GM12892 (cell line): ENCODE data around the gene COL13A1.

Experiments used
- DNase-seq: peaks from one replicate; pipeline ENCODE4 v3.0.0; 2011; ENCODE audit not compliant: insufficient read length
- FAIRE-seq: peaks from 2 replicates; lab custom pipeline; 2011; peaks lifted over from hg19 to GRCh38; lab: Jason Lieb, UNC
- POLR2A ChIP-seq: IDR thresholded peaks from 2 replicates; pipeline ENCODE4 v1.6.1; 2011; ENCODE audit warnings: low read depth, low read length, control low read depth
- POLR2AphosphoS5 ChIP-seq: IDR thresholded peaks from 2 replicates; pipeline ENCODE4 v1.6.1; 2011; ENCODE audit warnings: low read depth, low read length, control low read depth
- TAF1 ChIP-seq: IDR thresholded peaks from 2 replicates; pipeline ENCODE4 v1.6.1; 2011; ENCODE audit warnings: low read depth, mild to moderate bottlenecking, control low read depth, low read length, borderline replicate concordance

The COL13A1 gene

GRCh38 chr10:69769395-69769992, 32.2 kb upstream of the COL13A1 start:
- TF ChIP-seq POLR2A (no peak), POLR2AphosphoS5 (no peak), TAF1 (no peak)
- DNase-seq = no peak
- FAIRE-seq = no peak

DNA sequence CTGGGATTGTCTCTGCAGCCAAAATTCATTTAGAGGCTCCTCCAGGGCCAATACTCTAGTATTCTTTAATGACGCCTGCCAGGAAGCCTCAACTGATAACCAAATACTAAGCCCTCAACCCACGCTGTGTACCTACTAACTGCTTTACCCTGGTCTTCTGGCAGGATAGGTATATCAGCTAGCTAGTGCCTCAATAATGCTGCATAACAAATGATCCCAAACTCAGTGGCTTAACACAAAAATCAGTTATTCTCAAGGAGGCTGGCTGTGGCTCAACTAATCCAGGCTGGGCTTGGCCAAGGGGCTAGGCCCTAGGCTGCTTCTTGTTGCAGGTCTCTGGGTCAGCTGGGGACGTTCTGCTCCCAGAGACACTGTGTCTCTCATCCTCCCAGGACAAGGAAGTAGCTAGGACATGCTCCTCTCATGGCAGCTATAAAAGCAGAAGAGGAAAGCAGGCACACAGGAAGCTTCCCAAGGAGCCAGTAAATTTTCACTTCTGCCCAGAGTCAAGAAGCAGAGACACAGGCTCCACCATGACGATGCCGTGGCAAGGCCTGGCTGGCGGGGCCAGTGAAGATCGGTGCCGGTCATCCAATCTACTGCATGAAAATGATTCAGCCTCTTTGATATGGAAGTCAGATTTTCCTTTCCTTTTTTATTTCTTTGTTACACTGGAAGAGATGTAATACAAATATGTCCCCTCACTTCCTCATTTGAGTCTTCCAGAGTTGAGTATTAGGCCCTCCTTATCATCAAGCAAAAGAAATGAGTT, 28.6 kb upstream of the COL13A1 start:
- DNase-seq (no peak), FAIRE-seq (no peak)
- TF ChIP-seq POLR2A (no peak), POLR2AphosphoS5 (no peak), TAF1 (no peak)

- no peak for TF ChIP-seq TAF1
- TF ChIP-seq POLR2AphosphoS5 = no peak
- TF ChIP-seq POLR2A = no peak
- DNase-seq (no peak), FAIRE-seq (no peak)
These were observed 27.1 kb upstream of the COL13A1 start for GRCh38 chr10:69774596-69774995.

DNA sequence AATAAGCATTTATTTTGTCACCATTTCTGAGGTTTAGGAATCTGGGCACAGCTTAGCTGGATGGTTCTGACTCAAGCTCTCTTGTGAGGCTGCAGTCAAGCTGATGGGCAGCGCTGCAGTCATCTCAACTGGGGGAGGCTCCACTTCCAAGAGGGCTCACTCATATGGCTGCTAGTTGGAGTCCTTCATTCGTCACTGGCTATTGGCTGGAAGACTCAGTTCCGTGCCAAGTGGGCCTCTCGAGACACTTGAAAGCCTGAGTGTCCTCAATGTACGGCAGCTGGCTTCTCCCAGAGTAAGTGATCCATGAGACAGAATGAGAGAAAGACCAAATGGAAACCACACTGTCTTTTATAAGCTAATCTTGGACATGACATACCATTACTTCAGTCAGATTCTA, 21.6 kb upstream of the COL13A1 start:
- DNase-seq (no peak), FAIRE-seq (no peak)
- TF ChIP-seq TAF1 (no peak), POLR2A (no peak), POLR2AphosphoS5 (no peak)

DNA sequence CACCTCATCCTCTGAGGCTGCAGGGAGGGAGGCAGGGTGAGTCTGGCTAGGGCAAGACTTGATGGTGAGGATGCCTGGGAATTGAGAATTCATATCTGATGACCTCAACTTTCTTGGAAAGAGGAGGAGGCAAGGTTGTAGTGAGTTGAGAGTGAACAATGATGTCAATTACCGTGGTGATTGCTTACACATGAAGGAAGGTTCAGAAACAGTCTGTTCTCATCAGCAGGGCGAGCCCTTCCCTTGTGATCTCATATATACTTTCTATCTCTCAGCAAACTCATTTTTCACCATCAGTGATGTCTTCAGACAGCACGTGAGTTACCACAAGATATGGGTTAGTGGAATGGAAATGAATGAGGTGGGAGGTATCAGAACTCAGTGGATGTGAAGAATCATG, 20.1 kb upstream of the COL13A1 start:
- TF ChIP-seq POLR2A = no peak
- FAIRE-seq (no peak), DNase-seq (no peak)

- TF ChIP-seq POLR2A = no peak
- no peak for TF ChIP-seq TAF1
- no peak for TF ChIP-seq POLR2AphosphoS5
- DNase-seq = no peak
- no peak for FAIRE-seq
These were observed 18.2 kb upstream of the COL13A1 start for GRCh38 chr10:69783515-69783914.

DNA sequence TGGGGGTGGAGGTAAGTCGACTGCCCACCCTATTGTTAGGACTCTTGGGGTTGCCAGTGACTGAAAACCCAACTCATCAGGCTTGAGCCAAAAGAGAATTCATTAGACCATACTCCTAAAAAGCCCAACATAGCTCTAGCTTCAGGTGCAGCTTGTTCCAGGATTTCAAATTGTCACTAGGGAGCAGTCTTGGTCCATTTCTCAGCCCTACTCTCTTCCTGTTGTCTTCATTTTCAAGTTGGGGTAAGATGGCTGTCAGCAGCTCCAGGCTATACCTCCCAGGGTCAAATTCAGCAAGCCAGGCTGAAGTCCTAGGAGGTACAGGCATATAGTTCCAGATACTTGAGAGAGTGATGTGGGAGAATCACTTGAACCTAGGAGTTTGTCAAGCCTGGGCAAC, 14.9 kb upstream of the COL13A1 start:
- no peak for FAIRE-seq

GRCh38 chr10:69787681-69788080, 14.0 kb upstream of the COL13A1 start:
- TF ChIP-seq POLR2AphosphoS5 = no peak
- no peak for TF ChIP-seq POLR2A
- TF ChIP-seq TAF1 = no peak
- FAIRE-seq (no peak), DNase-seq (no peak)

More for the DNA sequence above, 14.9 kb upstream of the COL13A1 start:
- no peak for DNase-seq
- TF ChIP-seq TAF1 (no peak), POLR2A (no peak), POLR2AphosphoS5 (no peak)

DNA sequence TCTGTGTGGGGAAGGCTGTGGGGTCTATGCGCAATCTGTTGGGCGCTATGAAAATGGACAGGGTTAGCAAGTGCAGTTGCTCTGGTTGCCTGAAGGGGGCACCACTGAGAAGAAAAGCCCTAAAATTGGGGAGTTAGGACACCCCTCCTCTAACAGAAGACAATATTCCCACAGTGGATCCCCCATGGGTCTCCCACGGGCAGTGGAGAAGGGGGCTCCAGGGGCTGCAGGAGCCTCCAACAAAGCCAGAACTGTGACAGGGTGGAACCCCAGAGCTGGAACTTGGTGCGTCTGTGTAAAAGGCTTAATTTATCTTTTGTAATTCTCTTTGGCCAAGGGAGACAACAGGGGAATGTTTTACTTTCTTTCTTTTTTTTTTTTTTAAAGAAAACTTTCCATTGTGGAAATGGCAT, 12.5 kb upstream of the COL13A1 start:
- FAIRE-seq = no peak
- no peak for DNase-seq
- TF ChIP-seq POLR2AphosphoS5 = no peak
- TF ChIP-seq TAF1 = no peak
- no peak for TF ChIP-seq POLR2A

DNA sequence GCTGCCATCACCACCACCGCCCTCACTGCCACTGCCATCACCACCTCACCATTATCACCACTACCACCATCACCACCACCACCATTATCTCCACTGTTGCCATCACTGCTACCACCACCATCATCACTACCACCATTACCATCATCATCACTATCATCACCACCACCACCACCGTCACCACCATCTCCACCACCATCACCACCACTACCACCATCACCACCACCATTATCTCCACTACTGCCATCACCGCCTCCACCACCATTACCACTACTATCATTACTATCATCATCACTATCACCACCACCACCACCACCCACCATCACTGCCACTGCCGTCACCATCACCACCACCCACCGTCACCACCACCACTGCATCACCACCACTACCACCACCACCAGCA, 9.9 kb upstream of the COL13A1 start:
- DNase-seq (no peak), FAIRE-seq (no peak)
- TF ChIP-seq TAF1 (no peak), POLR2A (no peak)

GRCh38 chr10:69792341-69792740, 9.4 kb upstream of the COL13A1 start:
- FAIRE-seq (no peak), DNase-seq (no peak)
- TF ChIP-seq POLR2AphosphoS5 (no peak), TAF1 (no peak), POLR2A (no peak)

- DNase-seq (no peak), FAIRE-seq (no peak)
- TF ChIP-seq POLR2AphosphoS5 (no peak), TAF1 (no peak), POLR2A (no peak)
These were observed 7.0 kb upstream of the COL13A1 start for GRCh38 chr10:69794673-69795072.
